Measurements from ENCODE around the gene ILKAP.

DNA sequence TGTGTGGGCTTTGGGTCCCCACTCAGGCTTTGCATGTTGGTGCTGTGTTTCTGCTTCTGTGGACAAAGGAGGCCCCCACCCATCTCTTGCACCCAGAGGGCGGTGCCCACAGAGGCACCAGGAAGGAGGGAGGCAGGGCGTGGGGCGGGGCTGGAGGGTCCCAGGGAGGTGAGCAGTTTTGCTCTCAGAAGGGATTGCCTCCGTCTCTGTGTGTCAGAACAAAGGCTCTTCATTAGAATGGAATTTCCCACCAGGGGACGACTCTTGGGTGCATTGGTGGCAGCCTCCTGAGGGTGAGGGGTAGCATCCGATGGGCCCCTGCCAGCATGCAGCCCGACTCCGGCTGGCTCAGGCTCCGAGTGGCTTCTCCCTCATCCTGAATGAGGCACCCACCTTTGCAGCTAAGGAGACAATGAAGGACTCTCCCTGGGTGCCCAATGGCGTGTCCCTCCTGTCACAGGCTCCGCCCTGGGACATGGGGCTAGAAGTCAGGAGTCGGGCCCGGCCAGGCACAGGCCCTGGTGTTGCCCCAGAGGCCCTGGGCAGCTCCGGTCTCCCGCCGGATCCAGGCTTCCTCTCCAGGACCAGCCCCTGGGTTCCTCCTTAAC, 51.8 kb downstream of the ILKAP start:
- TF ChIP-seq, protein P1, sequence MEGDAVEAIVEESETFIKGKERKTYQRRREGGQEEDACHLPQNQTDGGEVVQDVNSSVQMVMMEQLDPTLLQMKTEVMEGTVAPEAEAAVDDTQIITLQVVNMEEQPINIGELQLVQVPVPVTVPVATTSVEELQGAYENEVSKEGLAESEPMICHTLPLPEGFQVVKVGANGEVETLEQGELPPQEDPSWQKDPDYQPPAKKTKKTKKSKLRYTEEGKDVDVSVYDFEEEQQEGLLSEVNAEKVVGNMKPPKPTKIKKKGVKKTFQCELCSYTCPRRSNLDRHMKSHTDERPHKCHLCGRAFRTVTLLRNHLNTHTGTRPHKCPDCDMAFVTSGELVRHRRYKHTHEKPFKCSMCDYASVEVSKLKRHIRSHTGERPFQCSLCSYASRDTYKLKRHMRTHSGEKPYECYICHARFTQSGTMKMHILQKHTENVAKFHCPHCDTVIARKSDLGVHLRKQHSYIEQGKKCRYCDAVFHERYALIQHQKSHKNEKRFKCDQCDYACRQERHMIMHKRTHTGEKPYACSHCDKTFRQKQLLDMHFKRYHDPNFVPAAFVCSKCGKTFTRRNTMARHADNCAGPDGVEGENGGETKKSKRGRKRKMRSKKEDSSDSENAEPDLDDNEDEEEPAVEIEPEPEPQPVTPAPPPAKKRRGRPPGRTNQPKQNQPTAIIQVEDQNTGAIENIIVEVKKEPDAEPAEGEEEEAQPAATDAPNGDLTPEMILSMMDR (IDR thresholded peaks at IDR 0.05) = no peak
- TF ChIP-seq FOXJ3 (CRISPR knock-in tag; IDR thresholded peaks at IDR 0.05) (no peak), REST (IDR thresholded peaks at IDR 0.05; ENCODE audit: low read depth, low read length) (no peak), POLR2AphosphoS5 (IDR thresholded peaks at IDR 0.05; ENCODE audit: low read depth, low read length) (no peak), TEAD4 (IDR thresholded peaks at IDR 0.05; ENCODE audit: borderline replicate concordance, insufficient read depth) (no peak), GABPA (IDR thresholded peaks at IDR 0.05; ENCODE audit: low read depth) (no peak), RAD21 (IDR thresholded peaks at IDR 0.05; ENCODE audit: low read length) (no peak), YY1 (IDR thresholded peaks at IDR 0.05; ENCODE audit: low read depth) (no peak)
- TF ChIP-seq, protein P2, sequence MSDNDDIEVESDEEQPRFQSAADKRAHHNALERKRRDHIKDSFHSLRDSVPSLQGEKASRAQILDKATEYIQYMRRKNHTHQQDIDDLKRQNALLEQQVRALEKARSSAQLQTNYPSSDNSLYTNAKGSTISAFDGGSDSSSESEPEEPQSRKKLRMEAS (IDR thresholded peaks at IDR 0.05; ENCODE audit: low read depth) = no peak
- TF ChIP-seq, protein P3, sequence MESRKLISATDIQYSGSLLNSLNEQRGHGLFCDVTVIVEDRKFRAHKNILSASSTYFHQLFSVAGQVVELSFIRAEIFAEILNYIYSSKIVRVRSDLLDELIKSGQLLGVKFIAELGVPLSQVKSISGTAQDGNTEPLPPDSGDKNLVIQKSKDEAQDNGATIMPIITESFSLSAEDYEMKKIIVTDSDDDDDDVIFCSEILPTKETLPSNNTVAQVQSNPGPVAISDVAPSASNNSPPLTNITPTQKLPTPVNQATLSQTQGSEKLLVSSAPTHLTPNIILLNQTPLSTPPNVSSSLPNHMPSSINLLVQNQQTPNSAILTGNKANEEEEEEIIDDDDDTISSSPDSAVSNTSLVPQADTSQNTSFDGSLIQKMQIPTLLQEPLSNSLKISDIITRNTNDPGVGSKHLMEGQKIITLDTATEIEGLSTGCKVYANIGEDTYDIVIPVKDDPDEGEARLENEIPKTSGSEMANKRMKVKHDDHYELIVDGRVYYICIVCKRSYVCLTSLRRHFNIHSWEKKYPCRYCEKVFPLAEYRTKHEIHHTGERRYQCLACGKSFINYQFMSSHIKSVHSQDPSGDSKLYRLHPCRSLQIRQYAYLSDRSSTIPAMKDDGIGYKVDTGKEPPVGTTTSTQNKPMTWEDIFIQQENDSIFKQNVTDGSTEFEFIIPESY (IDR thresholded peaks at IDR 0.05; ENCODE audit: borderline replicate concordance, low read depth) = no peak

Measured in SK-N-SH (cell line).